HG03045 (cell line): ENCODE results near the gene ARMH3.

Experiments used
- ATAC-seq: cut with Tn5 transposase; IDR thresholded peaks from one replicate; pipeline ENCODE4 v1.9.1; 2021; ENCODE audit warnings: mild to moderate bottlenecking, moderate library complexity; ENCODE audit not compliant: unreplicated experiment

Gene ARMH3

DNA sequence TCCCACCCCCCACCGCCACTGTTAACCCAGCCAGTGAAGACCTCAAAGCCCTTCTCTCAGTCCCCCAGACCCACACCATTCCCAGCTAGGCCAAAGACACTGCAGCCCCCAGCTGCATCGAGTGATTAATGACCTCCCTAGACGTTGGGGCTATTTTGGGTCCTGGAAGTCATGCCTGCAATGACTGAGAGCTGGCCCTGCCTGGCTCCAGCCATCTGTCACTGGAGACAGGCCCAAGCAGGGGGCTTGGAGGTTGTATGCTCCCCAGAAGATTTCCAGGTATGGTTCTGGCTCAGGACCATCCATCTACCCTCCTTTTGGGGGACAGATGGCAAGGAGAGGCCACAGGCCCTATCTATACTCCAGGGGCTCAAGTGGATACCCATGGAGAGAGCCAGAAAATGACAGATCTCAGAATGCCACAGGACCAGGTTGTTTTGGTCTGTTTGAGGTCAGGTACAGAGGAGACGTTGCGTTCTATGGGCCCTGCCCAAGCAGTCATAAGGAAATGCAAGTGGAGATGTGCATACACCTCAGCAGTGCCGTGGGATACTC, 217.5 kb downstream of the ARMH3 start:
- ATAC-seq = no peak

DNA sequence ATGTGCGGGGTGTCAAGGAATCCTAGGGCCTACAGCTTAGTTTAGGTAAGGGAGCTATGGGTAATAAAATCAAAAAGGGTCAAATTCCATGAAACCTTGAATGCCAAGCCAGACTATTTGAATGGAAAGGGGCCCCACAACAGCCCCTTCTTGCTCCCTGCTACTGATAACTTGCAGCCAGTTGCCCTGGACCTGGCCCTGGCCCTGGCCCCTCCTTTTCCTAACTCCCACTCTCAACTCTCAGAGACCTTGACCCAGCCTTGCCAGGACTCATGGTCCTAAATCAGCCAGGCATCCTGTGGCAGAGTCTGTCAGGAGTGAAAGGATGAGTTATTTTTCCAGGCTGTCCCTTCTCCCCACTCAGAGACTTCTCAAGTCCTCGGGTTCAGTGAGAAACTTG, 218.2 kb downstream of the ARMH3 start:
- no peak for ATAC-seq

DNA sequence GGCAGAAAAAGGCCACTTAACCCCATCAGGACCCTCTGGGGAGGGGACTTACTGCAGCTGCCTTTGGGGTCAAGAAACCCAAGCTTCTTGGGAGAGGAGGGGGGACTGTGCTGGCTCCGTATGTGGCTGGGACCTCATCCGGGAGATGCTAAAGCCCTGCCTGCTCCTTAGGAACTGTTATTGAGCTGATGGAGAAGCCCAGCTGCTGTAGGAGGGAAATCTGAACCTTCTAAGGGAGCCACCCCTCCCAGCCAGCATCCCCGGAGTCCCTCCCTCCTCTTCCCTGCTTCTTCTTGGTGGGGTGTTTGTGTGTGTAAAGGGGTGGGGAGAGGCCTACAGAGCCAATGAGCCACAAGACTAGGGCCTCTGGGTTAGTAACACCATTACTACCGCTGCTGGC, 220.6 kb downstream of the ARMH3 start:
- ATAC-seq = no peak

DNA sequence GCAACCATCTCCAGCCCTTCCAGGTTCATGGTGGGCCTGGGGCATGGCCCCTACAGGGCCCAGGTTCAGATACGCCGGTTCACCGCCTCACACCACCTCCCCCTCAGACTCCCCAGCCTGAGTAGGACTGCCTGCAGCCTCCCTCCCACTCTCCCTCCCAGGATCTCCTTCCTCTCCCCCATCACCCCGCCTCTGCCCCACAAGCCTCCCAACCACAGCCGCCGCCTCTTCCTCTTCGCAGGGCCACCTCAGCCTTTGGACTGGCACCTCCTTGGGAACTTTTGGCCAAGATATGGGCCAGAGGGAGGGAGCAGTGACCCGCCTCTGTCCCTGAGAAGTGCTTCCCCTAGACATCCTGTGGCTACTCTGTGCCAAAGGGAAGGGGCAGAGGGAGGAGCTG, 221.6 kb downstream of the ARMH3 start:
- ATAC-seq = no peak

DNA sequence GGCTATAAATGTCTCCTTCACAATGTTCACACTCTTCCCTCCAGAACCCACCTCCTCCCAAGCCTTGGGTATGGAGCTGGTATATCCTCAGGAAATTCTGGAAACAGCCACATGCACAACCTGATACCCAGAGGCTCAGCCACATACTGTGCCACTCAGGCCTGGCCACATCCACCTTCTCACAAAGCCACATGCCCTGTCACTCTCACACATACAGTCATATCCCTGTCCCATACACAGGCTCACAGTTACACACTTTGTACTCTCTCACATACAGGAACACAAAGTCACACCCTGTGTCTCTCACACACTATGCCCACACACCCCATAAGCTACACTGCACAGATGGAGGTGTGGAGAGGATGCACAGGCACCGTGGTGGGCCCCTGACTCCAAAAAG, 222.5 kb downstream of the ARMH3 start:
- no peak for ATAC-seq

DNA sequence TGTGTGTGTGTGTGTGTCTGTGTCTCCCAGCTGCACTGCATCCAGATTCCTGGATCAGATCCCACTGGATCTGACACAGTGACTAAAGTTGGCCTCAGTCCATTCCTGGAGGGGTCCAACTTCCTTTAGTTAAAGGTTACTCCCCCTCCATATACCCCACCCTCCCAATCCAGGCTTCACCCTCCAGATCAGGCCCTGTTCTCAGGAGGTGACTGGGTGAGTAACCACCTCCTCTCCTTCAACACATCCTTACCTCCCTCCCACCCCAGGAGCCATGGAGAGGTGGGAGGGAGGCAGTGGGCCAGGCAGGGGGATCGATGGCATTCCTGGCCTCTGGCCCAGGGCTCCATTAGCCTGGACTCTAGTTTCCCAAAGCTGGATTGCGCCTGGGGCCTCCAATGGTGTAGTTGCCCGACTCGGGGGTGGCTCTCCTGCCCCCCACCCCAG, 223.6 kb downstream of the ARMH3 start:
- ATAC-seq = no peak

DNA sequence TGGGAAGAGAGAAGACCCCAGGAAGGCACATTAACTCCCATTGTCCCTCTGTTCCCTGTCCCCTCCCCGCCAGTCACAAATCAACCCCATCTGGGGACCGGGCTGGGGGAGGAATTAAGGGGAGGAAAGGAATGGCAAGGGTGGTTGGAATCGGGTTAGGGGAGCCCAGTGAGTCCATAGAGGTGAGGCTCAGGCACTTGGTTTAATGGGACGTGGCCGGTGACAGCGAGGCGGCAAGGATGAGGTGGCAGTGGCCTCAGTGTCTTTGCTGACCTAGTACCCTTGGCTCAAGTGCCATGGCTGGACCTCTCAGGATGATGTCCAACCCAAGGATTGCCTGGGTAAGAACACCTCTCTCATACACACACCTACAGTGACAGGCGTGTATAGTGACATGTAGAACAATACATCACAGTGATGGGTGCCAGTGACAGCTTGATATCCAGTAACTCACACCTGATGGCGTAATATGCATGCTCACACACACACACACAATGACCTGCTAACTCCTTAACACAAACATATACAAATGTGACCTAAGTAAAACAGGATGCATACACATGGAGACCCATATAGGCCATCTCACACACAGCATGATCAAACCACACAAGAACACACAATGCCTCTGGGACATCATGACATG, 224.7 kb downstream of the ARMH3 start:
- no peak for ATAC-seq

DNA sequence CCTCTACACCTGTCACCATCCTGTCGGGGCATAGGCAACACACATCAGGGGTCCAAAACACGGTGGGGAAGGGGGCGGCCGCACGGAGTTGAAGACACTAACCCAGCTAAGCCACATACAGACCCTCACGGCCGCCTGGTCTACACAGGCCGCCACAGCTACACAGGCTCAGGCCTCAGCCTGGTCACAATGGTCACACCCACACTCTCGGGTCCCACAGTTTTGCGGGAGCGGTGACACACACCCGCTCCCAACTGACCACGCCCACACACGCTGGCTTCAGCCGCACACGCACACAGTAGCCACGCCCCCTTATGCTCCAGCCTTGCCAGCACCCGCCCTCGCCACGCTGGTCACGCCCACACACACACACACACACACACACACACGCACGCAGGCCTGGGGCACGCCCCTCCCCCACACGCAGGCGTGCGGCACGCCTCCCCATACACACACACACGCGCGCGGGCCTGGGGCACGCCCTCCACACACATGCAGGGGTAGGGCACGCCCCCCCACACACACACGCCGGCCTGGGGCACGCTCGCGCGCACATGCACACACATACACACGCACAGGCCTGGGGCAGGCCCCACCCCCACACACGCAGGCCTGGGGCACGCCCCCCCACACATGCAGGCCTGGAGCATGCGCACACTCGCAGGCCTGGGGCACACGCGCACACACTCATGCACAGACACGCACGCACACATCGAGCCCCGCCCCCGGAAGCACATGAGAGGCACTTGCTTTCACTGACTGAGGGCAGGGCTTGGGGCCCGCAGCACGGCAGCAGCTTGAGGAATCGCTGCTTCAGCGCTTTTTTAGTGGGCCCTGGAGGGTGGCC, 225.4 kb downstream of the ARMH3 start:
- peak; percentile 52 for ATAC-seq

DNA sequence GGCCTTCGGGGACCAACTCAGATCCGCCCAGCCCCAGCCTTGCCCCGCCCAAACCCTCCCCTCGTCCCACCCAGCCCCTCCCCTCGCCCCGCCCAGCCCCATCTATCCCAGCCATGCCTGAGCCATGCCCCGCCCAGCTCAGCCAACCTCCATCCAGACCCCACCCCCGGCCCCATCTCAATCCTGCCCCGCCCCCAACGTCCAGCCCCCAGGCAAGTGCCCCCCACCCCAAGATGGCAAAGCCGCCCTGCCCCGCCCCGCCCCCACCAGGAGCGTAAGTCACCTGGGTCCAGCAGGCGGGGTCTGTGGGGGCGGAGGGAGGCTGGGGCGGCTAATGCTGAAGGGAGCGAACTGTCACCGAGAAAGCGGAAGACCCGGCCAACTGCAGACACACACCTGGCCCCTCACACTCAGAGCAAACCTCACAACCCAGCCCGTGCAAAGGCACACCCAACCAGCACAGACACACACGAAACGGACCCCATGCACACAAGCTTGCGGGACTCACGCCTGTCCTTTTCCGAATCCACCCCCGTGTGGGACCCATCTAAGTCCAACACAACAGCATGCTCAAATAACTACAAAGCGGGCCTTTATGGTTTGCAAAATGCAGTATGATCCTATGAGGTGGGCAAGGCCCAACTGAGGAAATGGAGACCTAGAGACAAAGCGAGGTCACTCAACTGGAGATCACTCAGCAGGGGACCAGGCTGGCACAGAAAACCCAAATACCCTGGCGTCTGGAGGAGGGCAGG, 226.2 kb downstream of the ARMH3 start:
- ATAC-seq = peak; percentile 16

DNA sequence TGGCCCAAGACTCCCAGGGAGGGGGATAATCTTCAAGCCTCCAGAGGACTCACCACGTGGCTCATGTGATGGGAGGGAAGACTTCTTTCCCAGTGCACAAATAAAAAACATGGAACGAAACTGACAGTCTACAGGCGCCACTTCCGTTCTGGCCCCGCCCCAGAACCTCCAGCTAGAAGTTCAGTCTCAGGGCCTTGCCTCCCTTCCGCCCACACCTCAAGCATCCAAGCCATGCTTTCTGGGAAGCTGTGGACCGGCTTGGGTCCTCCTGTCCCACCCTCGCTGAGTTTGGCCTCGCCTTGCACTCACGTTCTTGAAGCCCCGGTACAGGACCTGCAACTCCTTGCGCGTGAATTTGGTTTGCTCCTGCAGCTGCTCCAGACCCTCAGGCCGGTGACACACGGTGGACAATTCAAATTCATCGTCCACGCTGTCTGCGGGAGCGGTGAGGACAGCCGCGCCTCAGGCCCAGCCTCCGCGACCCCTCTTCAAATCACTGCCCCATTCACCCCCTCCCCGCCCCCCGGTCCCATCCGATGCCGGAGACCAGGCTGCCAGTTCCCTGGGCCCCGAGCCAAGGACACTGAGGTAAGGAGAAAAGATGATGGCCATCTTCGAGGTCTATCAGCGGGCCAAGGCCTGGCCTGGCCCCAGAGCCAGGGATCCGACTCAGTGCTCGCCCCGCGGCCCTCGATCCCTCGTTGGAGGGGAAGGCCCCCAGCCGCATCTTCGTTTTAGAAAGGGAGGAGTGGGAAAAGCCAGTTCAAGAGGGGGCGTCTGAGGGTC, 227.0 kb downstream of the ARMH3 start:
- ATAC-seq = no peak

DNA sequence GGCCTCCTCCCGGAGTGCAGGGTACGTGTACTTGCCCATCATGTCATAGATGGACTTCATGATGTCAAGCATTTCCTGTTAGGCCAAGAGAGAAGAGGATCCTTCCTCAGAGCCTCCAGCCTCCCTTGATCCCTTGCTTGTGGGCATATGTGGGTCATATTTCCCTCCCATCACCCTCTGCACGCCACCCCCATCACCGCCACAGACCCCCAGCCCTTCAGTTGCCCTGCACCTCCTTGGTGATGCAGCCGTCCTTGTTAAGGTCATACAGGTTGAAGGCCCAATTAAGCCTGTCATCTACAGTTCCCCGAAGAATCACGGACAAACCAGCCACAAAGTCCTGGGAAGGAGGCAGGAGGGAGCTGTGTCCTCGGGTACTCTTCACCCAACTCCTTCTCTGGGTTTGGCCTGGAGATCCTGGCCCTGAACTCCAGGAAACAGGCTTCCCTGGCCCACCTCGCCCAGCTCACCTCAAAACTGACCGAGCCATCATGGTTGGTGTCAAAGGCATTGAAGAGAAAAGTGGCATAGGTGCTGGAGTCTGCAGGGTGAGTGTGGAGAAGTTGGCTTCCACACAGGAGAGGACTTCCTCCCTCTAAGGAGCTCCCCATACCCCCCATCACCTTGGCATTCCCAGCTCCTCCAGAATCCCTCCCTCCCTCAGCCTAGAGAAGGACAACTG, 227.9 kb downstream of the ARMH3 start:
- no peak for ATAC-seq

DNA sequence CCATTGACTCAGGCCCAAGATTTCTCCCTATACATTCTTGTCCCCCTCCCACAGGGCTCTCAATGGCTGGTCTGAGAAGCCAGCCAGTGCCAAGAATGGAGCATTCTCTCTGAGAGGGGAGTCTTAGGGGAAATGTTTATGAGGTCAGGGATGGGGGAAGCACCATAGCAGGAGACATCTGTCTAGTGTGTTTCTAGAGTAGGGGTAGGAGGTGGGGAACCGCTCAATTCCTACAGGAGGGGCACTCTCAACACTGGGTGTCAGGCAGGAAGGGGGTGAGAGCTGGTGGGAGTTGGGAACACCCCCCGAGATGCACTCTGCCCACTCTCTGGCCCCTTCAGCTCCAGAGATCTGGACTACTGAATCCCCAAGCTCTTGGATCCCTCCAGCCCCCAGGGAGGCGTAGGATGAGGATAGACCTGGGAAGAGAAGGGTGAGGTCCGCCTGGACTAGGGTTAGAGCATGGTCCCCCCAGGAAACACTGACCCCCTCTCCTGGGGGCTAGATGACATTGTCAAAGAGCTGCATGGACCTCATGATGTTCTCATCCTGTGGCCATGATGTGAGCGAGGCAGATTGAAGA, 229.0 kb downstream of the ARMH3 start:
- ATAC-seq = no peak

DNA sequence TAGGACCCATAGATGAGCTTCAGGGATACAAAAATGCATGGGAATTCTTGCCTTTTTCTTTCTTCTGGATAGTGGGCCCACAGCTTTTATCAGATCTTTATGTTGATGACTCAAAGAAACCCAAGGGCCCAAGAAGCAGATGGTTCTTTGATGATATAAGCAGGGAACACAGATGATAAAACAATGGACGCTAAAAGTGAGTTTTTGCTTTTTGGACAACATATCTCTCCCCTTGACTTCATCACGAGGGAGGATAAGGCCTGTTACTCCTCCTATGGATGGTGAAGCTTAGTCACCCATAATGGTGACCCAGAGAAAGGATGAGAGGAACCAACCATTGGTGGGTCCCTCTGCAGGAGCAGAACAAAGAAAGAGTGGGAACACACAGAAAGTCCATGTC, 231.2 kb downstream of the ARMH3 start:
- no peak for ATAC-seq

DNA sequence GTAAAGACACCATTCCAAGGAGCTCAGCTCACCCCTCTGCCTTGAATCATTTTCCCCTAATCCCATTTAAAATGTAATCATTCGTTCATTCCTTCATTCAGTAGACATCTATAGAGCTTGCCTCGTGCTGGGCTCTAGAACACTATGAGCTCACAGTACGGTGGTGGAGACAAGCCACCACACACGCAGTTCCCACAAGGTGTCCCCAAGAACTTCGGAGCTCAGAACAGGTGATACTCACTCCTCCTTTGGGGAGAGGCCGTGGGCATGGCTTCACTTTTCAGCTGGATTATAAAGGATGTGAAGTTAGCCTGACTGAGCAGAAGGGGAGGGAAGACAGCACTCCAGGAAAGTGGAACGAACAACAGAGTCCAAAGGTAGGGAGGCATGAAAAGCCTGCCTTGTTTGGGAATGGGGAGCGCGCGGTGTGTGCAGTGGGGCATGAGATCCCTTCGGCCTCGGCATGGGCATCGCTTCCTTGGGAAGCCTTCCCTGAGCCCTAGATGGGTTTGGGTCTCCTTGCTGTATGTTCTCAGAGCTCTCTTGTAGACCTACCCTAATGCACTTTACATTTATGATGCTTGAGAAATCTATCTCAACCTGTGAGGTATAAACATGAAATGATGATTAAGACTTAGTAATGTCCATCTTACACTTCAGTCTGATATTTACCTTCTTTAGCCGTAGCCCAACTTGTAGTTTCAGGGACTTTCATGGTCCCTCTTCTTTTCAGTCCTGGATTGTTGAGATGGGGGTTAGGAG, 236.9 kb downstream of the ARMH3 start:
- peak; percentile 8 for ATAC-seq

DNA sequence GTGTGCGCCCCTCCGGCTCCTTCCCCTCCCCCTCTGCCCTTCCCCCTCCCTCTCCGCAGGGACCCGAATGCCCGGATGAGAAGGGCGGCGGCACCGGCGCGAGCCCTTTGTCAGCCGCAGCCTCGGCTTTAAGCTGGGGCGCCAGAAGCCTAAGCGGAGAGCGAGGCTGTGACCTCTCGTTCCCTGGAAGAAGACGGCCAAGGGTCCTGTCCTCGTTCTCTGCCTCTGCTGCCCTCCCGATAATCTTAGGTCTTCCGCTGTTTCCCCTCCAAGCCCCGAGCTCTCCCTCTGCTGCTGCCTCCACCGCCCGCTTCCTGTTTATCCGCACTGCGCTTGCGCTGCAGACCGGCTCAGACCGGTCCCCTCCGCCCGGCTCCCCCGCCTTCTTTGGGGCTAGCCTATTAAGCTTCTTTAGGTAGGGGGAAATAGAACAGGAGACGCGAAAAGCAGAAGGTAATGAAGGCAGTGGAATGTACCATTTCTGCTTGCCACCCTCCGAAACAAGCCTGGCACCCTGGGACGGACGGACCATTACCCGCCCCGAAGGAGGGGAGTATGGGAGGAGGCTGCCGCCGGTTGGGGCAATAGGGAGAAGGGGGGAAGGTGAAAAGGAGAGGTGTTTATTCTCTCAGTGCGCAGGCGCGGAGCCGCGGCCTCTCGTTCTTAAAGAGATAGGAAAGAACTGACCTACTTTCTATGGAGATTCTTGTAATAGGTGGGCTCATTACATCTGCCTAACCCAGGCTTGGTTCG, 237.7 kb downstream of the ARMH3 start, which contains the start of gene OGA:
TSS of gene OGA (minus strand) at position 326 of the 753 bp plus-strand sequence. CDS start 422 bp downstream, outside the sequence.
- ATAC-seq = peak; percentile 87

DNA sequence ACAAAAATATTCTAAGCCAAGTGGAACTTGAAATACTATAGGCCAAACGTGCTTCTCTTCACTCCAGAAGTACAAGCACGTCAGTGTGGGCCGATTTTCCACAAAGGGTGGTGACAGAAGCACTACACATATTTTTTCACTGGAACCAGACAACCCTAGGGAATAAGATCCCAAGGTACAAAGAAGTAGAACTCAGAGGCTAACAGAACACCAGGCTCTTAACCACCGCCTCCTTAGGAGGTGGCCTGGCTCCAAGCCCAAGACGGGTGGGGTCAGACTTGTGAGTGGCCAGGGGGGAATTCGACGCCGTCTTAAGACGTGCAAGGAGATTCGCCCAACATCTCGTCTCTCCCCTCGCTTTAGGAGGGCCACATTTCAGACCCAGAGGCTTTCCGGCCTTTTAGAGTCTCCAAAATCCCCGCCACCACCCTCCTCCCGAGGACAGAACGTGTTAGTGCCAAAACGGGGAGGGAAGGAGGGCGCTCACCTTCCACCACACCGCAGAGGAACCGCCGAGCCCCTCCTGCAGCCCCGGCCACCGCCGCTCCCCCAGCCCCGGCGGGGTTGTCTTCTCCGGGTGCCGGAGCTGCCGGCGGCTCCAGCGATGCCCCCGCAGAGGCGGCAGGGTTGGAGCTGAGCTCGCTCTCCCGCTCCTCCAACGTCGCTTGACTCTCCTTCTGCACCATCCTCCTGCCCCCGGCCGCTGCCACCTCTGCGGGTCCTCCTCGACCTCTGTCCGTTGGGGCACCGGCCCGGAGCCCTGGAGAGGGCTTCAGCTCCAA, 238.4 kb downstream of the ARMH3 start:
- ATAC-seq = peak; percentile 1

DNA sequence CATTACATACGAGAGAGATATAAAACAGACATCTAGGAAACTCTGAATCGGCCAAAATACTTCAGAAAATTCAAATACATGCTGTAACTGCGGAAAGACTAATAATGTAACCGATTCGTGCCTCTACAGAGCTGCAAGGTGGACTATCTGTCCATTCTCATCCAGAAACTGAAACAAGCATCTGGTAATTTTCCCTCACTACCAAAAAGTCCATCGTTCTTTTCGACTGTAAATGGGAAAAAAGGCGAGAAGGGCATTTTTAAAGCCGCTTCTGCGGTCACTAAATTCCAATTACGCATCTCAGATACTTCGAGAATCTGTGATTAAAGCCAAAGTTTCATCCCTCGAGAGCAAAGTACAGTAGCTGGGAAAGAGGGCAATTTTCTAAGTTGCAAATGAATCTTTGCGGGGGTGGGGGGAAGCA, 239.0 kb downstream of the ARMH3 start:
- no peak for ATAC-seq
